HG03108 (cell line): ENCODE measurements around the gene MUL1.
"Not testable (repeated sequence)": the region's sequence is repeated elsewhere in the genome, so short reads cannot be mapped to it uniquely, and the experiment has no call there.

Source experiments
- ATAC-seq: cut with Tn5 transposase; IDR thresholded peaks from one replicate; pipeline ENCODE4 v1.9.1; 2021; ENCODE audit warnings: moderate library complexity; ENCODE audit not compliant: unreplicated experiment

MUL1 gene

GRCh38 chr1:20507564-20508410, at the start of gene MUL1:
Gene MUL1 (minus strand): TSS chr1:20508151. CDS start chr1:20508024, 127 bp downstream.
- ATAC-seq: peak; percentile 75

GRCh38 chr1:20555758-20556120, 47.8 kb upstream of the MUL1 start:
- ATAC-seq: no peak

GRCh38 chr1:20555025-20555757, 47.2 kb upstream of the MUL1 start:
- ATAC-seq: no peak

GRCh38 chr1:20552728-20553445, 44.9 kb upstream of the MUL1 start:
- ATAC-seq: no peak

- ATAC-seq: no peak
Measured at GRCh38 chr1:20551945-20552727, 44.2 kb upstream of the MUL1 start, which contains the start of gene FAM43B. Gene FAM43B (plus strand): TSS chr1:20552573. CDS start chr1:20552974, 401 bp downstream.

- no peak for ATAC-seq
Measured at GRCh38 chr1:20551161-20551560, 43.2 kb upstream of the MUL1 start.

- ATAC-seq: no peak
Measured at GRCh38 chr1:20546637-20547036, 38.7 kb upstream of the MUL1 start.

GRCh38 chr1:20540281-20540680, 32.3 kb upstream of the MUL1 start:
- ATAC-seq: no peak

GRCh38 chr1:20538760-20539551, 31.0 kb upstream of the MUL1 start:
- ATAC-seq: no peak

- ATAC-seq: no peak
Measured at GRCh38 chr1:20538227-20538626, 30.3 kb upstream of the MUL1 start.

- no peak for ATAC-seq
Measured at GRCh38 chr1:20534659-20535417, 26.9 kb upstream of the MUL1 start.

- no peak for ATAC-seq
Measured at GRCh38 chr1:20533635-20534034, 25.7 kb upstream of the MUL1 start.

- ATAC-seq: no peak
Measured at GRCh38 chr1:20530901-20531300, 22.9 kb upstream of the MUL1 start.

GRCh38 chr1:20530306-20530705, 22.4 kb upstream of the MUL1 start:
- no peak for ATAC-seq

GRCh38 chr1:20528221-20528620, 20.3 kb upstream of the MUL1 start:
- ATAC-seq: no peak

GRCh38 chr1:20526267-20526666, 18.3 kb upstream of the MUL1 start:
- no peak for ATAC-seq

- no peak for ATAC-seq
Measured at GRCh38 chr1:20521960-20522861, 14.3 kb upstream of the MUL1 start.

- not testable (repeated sequence) for ATAC-seq
Measured at GRCh38 chr1:20519609-20520262, 11.8 kb upstream of the MUL1 start.
